Measurements from ENCODE around the gene PBX1.

PBX1 gene

DNA sequence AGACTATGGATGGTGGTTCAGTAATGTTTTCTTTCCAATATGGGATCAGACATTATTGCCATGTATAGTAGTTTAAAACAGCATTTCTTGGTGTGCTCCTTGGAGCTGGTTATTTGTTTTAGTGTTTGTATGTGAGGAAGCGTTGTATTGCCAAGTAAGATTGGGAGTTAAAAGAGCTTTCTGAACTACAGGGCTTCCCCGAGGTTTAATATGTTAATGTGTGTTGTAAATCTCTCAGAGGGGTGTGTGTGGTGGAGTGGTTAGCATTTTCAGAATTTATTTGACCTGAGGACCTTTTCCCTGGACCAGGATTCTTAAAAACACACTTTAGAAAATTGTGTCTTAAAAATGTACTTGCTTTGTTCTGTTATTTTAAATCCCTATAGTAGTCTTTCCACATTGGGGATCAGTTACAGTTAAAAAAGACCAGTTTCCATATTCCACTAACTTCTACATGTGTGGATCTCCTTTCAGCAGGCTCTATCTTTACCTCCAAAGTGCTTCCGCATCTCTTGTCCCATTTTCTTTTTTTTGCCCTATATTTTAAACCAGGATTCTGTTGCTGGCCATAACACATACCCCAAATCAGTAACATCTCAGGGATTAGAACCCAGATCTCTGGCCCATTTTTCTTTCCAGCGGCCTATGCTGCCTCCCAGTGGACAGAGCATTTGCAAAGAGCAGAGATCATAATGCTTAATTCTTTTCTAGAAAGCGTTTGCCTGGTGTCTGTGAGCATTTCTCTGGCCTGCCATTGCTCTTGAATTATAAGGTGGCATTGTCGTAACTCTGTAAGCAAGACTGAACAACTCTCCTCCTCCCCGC lies 58.6 kb downstream of the PBX1 start:
- no peak for DNase-seq (ENCODE audit: low read depth in 1 of 2, low spot score in 1 of 2)

- no peak for DNase-seq (ENCODE audit: low read depth in 1 of 2, low spot score in 1 of 2)
Measured at GRCh38 chr1:164618202-164618564, 59.2 kb downstream of the PBX1 start.

- no peak for DNase-seq (ENCODE audit: low read depth in 1 of 2, low spot score in 1 of 2)
Measured at GRCh38 chr1:164619006-164619784, 60.2 kb downstream of the PBX1 start.

DNA sequence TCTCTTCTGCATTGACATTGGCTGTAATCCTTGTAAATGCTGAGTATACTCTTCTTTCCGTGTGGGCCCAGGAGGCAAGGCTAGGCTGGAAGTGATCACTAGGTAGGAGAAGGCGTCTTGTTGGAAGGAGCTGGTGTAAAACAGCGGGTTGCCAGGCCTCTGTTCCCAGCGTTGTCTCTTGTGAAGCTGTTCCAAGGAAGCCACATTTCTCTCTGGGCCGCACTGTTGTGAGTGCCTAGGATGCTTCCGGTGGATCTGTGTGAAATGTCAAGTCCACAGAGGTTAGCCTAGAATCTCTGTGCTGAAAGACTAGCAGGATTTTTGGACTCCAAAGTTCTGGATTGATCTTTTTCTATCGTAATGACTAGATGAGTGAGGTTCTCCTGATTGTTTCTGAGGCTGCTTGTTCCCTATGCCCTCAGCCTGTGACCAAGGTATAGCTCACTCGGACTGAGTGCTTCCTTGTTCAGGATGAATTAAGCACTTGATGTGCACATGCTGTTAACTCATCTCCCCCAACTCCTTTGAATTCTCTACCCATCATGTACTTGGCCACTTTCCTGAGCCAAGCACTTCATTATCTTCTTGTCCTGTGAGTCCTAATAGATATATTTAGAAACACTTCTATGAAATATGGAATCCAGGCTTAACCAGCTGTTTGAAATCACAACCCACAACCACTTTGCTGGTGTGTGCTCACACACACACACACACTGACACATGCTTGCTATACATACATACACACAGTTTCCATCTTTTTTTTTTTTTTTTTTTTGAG lies 63.3 kb downstream of the PBX1 start:
- DNase-seq (ENCODE audit: low read depth in 1 of 2, low spot score in 1 of 2) = no peak

DNA sequence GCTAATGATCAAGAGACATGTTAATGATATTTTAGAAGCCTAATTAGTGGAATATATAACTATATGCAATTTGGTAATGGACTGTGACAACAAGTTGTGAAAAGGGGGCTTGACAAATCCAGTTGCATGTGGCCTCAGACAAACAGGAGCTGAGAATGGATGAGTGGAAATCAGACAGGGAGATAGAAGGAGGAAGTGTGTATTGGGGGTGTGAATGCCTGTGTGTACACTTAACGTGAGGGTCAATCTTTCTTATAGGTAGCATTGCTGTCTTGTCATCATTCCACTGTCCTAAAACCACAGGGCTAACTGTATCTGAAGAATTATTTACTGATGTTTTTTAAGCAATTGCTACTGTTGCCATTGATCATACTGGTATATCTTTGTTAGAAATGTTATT lies 64.8 kb downstream of the PBX1 start:
- DNase-seq (ENCODE audit: low read depth in 1 of 2, low spot score in 1 of 2) = no peak

- no peak for DNase-seq (ENCODE audit: low read depth in 1 of 2, low spot score in 1 of 2)
Measured at GRCh38 chr1:164624400-164624799, 65.4 kb downstream of the PBX1 start.

DNA sequence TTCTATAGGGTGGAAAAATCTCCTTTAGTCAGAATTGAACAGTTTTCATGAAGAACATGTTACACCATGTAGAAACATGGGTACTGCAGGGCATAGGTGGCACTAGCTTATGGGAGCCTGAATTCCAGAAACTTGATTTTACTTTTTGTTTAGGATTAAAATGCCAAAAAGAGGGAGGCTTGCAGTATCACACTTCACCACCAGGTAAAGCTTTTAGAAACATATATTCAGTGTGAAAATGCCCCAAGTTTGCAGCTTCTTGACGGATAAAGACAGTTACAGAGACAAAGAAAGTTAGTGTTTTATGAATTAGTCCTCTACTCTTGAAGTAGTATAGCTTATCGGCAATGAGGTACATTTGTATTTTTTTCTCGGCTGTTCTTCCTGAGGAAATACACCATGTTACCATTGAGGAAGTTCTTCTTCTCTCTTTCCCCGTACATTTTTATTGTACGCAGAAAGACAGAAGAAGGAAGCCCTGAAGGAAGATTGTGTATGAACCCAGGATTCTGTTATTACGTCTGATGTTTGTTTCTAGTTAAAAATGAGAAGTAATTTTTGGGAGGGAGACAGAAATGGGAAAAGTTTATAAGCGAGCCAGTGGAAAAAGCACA lies 66.1 kb downstream of the PBX1 start:
- DNase-seq (ENCODE audit: low read depth in 1 of 2, low spot score in 1 of 2) = no peak

GRCh38 chr1:164628772-164629171 lies 69.8 kb downstream of the PBX1 start:
- no peak for DNase-seq (ENCODE audit: low read depth in 1 of 2, low spot score in 1 of 2)

DNA sequence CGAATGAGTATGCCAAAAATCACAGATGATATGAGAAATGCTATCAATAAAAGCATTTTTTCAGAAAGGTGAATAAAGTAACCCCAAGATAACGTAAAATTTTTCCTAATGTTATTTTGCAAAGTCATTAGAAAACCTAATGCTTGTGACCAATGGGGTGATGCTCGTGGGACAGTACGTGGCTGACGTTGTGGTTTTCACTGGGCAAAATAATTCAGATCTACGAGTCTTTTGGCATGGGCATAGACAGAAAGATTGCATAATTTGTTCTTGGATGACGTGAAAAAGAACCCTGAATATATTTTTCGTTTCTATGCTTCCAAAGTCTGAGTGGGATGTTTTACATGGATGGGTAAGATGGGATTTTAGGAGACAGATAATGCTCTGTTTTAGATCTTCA lies 71.0 kb downstream of the PBX1 start:
- DNase-seq (ENCODE audit: low read depth in 1 of 2, low spot score in 1 of 2) = no peak

DNA sequence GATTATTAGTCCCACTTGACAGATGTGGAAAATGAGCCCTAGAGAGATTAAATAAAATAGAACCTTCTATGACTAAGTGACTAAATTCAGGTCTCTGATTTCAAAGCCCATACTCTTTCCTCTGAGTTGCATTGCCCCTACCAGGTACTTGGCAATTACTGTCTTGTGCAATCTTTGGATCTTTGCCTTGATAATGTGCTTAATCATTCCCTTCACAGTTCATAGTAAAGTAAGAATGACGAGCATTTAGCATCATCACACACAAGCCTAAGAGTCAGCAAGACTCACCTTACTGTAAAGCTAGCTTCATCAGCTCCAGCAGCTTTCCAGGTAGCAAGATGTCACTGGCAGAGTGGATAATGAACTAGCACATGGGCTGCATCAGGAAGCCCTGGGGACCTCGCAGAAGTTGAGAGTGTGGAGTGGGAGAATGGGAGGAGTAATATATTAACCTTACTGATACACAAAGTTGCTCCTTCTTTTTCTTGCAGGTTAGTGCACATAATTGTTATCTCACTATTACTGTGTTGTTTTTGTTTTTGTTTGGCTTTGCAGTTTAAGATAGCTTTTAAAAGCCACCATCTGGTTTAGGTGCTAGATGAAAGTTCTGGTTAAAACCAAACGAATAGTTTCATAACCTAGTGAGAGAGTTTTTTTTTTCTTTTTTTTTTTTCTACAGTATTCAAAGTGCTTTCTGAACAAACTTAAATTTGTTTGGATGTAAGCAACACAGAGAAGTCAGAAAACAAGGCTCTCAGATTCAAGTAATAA lies 71.8 kb downstream of the PBX1 start:
- no peak for DNase-seq (ENCODE audit: low read depth in 1 of 2, low spot score in 1 of 2)

DNA sequence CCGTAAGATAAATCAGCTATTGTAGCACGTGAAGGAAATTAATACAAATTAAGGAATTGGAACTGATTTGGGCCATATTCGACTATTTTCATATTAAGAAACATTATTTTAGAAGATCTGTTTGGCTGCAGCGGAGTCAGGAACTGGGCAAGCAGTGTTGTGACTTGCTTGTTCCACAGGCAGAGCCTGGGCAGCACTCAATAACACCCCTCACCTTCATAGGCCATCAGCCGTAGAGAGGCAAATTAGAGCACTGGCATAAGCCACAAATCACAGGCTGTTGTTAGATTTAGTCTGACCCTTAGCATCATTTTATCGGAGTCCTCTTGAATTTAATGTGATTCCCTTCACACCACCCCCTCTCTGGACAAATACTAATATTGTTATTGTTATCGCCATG lies 72.8 kb downstream of the PBX1 start:
- no peak for DNase-seq (ENCODE audit: low read depth in 1 of 2, low spot score in 1 of 2)

DNA sequence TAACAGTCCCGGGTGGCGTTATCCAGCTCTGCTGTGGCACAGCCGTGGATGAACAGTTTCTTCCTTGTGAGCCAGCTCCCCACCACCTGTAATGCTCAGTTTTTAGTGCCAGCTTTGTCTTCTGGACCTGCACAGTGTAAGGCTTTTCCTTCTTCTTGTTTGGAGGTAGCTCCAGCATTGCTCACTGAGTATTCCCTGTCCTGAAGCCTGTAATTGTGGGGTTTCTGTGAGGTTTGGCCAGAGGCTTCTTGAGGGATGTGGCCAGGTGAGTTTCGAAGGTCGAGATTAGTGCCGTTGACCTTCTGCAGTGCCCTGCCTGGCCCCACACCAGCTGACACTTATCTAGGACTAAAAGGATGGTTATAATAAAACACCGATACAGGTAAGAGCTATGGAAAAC lies 75.0 kb downstream of the PBX1 start:
- DNase-seq (ENCODE audit: low read depth in 1 of 2, low spot score in 1 of 2) = no peak

GRCh38 chr1:164635059-164635802 lies 76.2 kb downstream of the PBX1 start:
- DNase-seq (ENCODE audit: low read depth in 1 of 2, low spot score in 1 of 2) = no peak

GRCh38 chr1:164635803-164636731 lies 77.1 kb downstream of the PBX1 start:
- no peak for DNase-seq (ENCODE audit: low read depth in 1 of 2, low spot score in 1 of 2)

- DNase-seq (ENCODE audit: low read depth in 1 of 2, low spot score in 1 of 2) = no peak
Measured at GRCh38 chr1:164636757-164637156, 77.8 kb downstream of the PBX1 start.

DNA sequence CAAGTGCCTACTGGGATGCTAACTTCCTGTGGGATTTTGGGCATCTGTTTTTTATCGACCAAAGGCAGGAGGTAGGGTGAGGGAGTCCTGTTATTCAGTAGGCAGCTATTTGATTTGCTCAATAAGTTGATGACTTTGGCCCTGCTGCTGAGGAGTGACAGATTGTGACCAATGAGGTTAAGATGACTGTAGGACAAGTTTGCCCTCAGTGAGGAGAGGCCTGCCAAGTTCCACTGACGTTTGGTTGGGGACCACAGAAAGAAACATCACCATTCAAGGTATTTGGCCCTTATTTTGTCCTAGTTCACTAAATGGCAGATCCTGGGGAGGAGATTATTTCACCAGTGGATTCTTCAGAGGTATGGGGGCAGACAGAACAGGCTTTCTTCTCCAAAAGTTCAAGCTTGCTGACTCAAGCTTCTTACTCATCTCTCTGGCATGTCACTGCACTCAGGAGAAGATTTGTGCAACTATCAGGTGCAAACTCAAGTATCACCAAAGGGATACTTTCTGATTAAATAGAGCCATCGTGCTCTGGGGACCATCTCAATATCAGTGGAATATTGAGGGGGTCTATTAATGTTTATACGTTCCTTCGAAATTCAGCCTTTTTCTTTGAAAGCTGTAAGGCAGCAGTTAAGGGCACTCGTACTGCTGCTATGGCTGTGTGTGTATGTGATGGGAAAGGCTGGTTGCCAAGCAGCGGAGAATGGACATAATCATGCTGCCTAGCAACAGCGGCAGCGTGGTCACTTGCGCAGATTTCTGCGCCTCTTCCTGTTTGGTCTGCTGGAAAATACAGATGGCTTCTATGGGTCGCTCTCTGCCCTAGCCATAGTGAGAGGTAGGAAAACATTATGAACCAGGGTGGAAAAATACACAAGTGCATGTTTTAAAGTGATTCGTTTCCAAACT lies 78.7 kb downstream of the PBX1 start:
- no peak for DNase-seq (ENCODE audit: low read depth in 1 of 2, low spot score in 1 of 2)

- DNase-seq (ENCODE audit: low read depth in 1 of 2, low spot score in 1 of 2) = no peak
Measured at GRCh38 chr1:164638492-164639202, 79.7 kb downstream of the PBX1 start.
